Body of pancreas (tissue), 4 donors: ENCODE data around the gene LRRC45.

Source experiments
- POLR2A ChIP-seq, 3 donors: fragments of 450-650 bp; IDR thresholded peaks; one replicate each; pipeline ENCODE4 v1.6.1; 2016; ENCODE audit warnings: antibody characterized with exemption in 3 of 3, mild to moderate bottlenecking in 2 of 3
- TF ChIP-seq, protein P1 (sequence below), 7 experiments: fragments of 450-650 bp in 4 of 7; fragments of 200-600 bp in 3 of 7; sonication (generic) in 3 of 7; IDR thresholded peaks; one replicate each; pipeline ENCODE4 v1.5.1; 2016 to 2019; ENCODE audit warnings: antibody characterized with exemption in 7 of 7

DNA sequence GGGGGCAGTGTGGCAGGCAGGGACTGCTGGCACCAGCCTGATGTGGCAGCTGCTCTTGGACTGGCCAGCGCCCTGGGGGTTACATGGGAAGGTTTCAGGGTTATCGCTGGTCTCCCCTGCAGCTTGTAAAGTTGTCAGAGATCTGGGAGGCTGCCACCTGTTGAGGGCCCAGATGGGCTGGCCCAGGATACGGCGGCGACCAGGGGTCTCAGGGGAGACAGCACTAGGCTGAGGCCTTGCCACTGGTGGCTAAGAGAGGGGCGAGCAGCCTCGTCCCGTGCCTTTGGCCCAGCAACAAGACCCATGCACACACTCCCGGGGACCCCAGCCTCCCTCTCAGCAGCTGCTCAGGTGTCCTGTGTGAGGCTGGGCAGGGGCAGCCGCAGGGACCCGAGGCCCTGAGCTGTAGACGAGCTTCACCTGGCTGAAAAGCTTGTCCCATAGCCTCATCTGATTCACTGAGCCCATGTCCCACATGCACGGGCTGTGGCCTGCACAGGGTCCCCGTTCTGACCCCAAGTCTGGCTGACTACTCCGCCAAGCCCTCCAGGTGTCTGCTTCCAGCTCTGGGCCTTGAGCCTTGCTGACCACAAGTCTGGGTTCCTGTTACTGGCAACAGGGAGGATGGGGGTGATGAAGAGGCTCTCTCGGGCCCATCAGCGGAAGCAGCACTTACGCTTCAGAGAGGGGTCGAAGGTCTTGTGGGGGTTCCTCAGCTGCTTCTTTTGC is 36.3 kb downstream of the LRRC45 start:
- TF ChIP-seq, protein P1, sequence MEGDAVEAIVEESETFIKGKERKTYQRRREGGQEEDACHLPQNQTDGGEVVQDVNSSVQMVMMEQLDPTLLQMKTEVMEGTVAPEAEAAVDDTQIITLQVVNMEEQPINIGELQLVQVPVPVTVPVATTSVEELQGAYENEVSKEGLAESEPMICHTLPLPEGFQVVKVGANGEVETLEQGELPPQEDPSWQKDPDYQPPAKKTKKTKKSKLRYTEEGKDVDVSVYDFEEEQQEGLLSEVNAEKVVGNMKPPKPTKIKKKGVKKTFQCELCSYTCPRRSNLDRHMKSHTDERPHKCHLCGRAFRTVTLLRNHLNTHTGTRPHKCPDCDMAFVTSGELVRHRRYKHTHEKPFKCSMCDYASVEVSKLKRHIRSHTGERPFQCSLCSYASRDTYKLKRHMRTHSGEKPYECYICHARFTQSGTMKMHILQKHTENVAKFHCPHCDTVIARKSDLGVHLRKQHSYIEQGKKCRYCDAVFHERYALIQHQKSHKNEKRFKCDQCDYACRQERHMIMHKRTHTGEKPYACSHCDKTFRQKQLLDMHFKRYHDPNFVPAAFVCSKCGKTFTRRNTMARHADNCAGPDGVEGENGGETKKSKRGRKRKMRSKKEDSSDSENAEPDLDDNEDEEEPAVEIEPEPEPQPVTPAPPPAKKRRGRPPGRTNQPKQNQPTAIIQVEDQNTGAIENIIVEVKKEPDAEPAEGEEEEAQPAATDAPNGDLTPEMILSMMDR (IDR thresholded peaks at IDR 0.05), result no peak
- TF ChIP-seq POLR2A (IDR thresholded peaks at IDR 0.05), result no peak
